ENCODE measurements around the gene CCDC188.

- TF ChIP-seq CTCF (IDR thresholded peaks at IDR 0.05) (no peak), POLR2A (IDR thresholded peaks at IDR 0.05) (no peak)
Measured at GRCh38 chr22:20183101-20183500, 32.2 kb upstream of the CCDC188 start.

Measured in right lobe of liver (tissue), 4 donors.